GM19240 (cell line): Measurements from ENCODE around the gene CDC6.
"Not testable (repeated sequence)": the region's sequence is repeated elsewhere in the genome, so short reads cannot be mapped to it uniquely, and the experiment has no call there.

Experiments used
- DNase-seq: peaks from one replicate; pipeline ENCODE4 v3.0.0; 2011; ENCODE audit warnings: low spot score; ENCODE audit not compliant: insufficient read length

CDC6 gene

GRCh38 chr17:40286473-40286872 lies 1.2 kb upstream of the CDC6 start:
- DNase-seq: no peak

GRCh38 chr17:40287159-40287493 lies 553 bp upstream of the CDC6 start:
- DNase-seq: no peak

- DNase-seq: no peak
Observed at GRCh38 chr17:40290629-40291280, 3.1 kb downstream of the CDC6 start.

GRCh38 chr17:40291281-40291664 lies 3.6 kb downstream of the CDC6 start:
- DNase-seq: no peak

- DNase-seq: no peak
Observed at GRCh38 chr17:40293363-40293762, 5.7 kb downstream of the CDC6 start.

- no peak for DNase-seq
Observed at GRCh38 chr17:40295488-40296436, 8.1 kb downstream of the CDC6 start.

GRCh38 chr17:40297511-40297910 lies 9.8 kb downstream of the CDC6 start:
- DNase-seq: no peak

GRCh38 chr17:40298726-40299125 lies 11.0 kb downstream of the CDC6 start:
- DNase-seq: no peak

GRCh38 chr17:40299159-40299757 lies 11.6 kb downstream of the CDC6 start:
- not testable (repeated sequence) for DNase-seq

GRCh38 chr17:40301315-40301714 lies 13.6 kb downstream of the CDC6 start:
- no peak for DNase-seq

- DNase-seq: no peak
Observed at GRCh38 chr17:40303009-40303657, 15.5 kb downstream of the CDC6 start.

- DNase-seq: no peak
Observed at GRCh38 chr17:40303708-40304551, 16.3 kb downstream of the CDC6 start.

- not testable (repeated sequence) for DNase-seq
Observed at GRCh38 chr17:40304552-40304863, 16.8 kb downstream of the CDC6 start.

GRCh38 chr17:40304866-40305265 lies 17.2 kb downstream of the CDC6 start:
- not testable (repeated sequence) for DNase-seq

- no peak for DNase-seq
Observed at GRCh38 chr17:40306395-40306794, 18.7 kb downstream of the CDC6 start.

GRCh38 chr17:40307001-40307730 lies 19.5 kb downstream of the CDC6 start:
- DNase-seq: no peak

- no peak for DNase-seq
Observed at GRCh38 chr17:40307740-40308239, 20.1 kb downstream of the CDC6 start.

GRCh38 chr17:40309031-40309948 lies 21.6 kb downstream of the CDC6 start, which contains the start of gene RARA:
TSS of gene RARA (plus strand) at chr17:40309180. CDS start at chr17:40331219, 22,039 bp downstream.
- no peak for DNase-seq

GRCh38 chr17:40309949-40310510 lies 22.4 kb downstream of the CDC6 start:
- DNase-seq: no peak
